Sciatic nerve (tissue), 2 donors: Measurements from ENCODE around the gene VGLL2. TPM values are rescaled to one million over a fixed set of nuclear protein-coding genes. Genes with fewer than 3 reads are reported as not detected.

Experiments used
- ATAC-seq: fragments of 200-7000 bp; cut with Tn5 transposase; one replicate; pipeline ENCODE4 v1.9.1; 2020; ENCODE audit warnings: mild to moderate bottlenecking, moderate library complexity
- DNase-seq: peaks from one replicate; pipeline ENCODE4 v3.0.0-alpha.2; 2020; ENCODE audit warnings: low spot score
- intact Hi-C: fragments of 100-400 bp; cut with DNase I; formaldehyde crosslinking; loops from one replicate; pipeline ENCODE4 v1.14.2; 2022
- total RNA-seq: library from RNA; stranded (reverse); fragmentation: NEBNext Ultra II Directional; extraction: Animal tissue kit (Norgen Biotek cat#: 25700); gene quantifications from one replicate; pipeline ENCODE4 v1.2.1, GENCODE V29; 2021
- donor health status: DM: no; HTN: no; CAD: no.
- donor health status: DM: no; HTN: no; CAD: no.

The VGLL2 gene
- total RNA-seq, 1 donor from 2014 or later = not detected

- DNase-seq (no peak), ATAC-seq (no peak)
- intact Hi-C loops = no loop called here
These were observed 2.6 kb downstream of the VGLL2 start for GRCh38 chr6:117267766-117268534.

- ATAC-seq = no peak
- DNase-seq = no peak
- intact Hi-C loops = no loop called here
These were observed 3.6 kb downstream of the VGLL2 start for GRCh38 chr6:117268924-117269323.

GRCh38 chr6:117269638-117270054 lies 4.3 kb downstream of the VGLL2 start:
- intact Hi-C loops = no loop called here

GRCh38 chr6:117270055-117270842 lies 4.9 kb downstream of the VGLL2 start:
- intact Hi-C loops = no loop called here
- DNase-seq (no peak), ATAC-seq (no peak)

More at GRCh38 chr6:117269638-117270054, 4.3 kb downstream of the VGLL2 start:
- DNase-seq (no peak), ATAC-seq (no peak)

GRCh38 chr6:117270843-117271507 lies 5.6 kb downstream of the VGLL2 start:
- intact Hi-C loops = no loop called here
- ATAC-seq = no peak
- DNase-seq = no peak

GRCh38 chr6:117272032-117272866 lies 6.9 kb downstream of the VGLL2 start:
- ATAC-seq (no peak), DNase-seq (no peak)
- intact Hi-C loops = no loop called here

- ATAC-seq (no peak), DNase-seq (no peak)
- intact Hi-C loops = no loop called here
These were observed 7.5 kb downstream of the VGLL2 start for GRCh38 chr6:117272891-117273290.

- DNase-seq = no peak
- intact Hi-C loops = no loop called here
- ATAC-seq = no peak
These were observed 9.8 kb downstream of the VGLL2 start for GRCh38 chr6:117275205-117275604.

- DNase-seq (no peak), ATAC-seq (no peak)
- intact Hi-C loops = no loop called here
These were observed 10.4 kb downstream of the VGLL2 start for GRCh38 chr6:117275711-117276110.

GRCh38 chr6:117276778-117277316 lies 11.5 kb downstream of the VGLL2 start:
- intact Hi-C loops = no loop called here
- ATAC-seq (no peak), DNase-seq (no peak)

- DNase-seq (no peak), ATAC-seq (no peak)
- intact Hi-C loops = no loop called here
These were observed 15.6 kb downstream of the VGLL2 start for GRCh38 chr6:117280922-117281321.

GRCh38 chr6:117288083-117288715 lies 22.8 kb downstream of the VGLL2 start:
- ATAC-seq (no peak), DNase-seq (no peak)
- intact Hi-C loops = no loop called here

- intact Hi-C loops = no loop called here
- ATAC-seq = no peak
These were observed 25.0 kb downstream of the VGLL2 start for GRCh38 chr6:117290173-117290846.

GRCh38 chr6:117298941-117299340 lies 33.6 kb downstream of the VGLL2 start:
- intact Hi-C loops = no loop called here
- DNase-seq (no peak), ATAC-seq (no peak)

More at GRCh38 chr6:117290173-117290846, 25.0 kb downstream of the VGLL2 start:
- no peak for DNase-seq

- ATAC-seq = peak; percentile 20
- intact Hi-C loops = no loop called here
- DNase-seq = no peak
These were observed 38.0 kb downstream of the VGLL2 start for GRCh38 chr6:117303323-117303722.

- ATAC-seq (no peak), DNase-seq (no peak)
- intact Hi-C loops = no loop called here
These were observed 39.1 kb downstream of the VGLL2 start for GRCh38 chr6:117304446-117304845.

GRCh38 chr6:117306227-117306790 lies 41.0 kb downstream of the VGLL2 start:
- intact Hi-C loops = no loop called here
- ATAC-seq (no peak), DNase-seq (no peak)
